ENCODE results near the gene PRDM12.
A peak's percentile ranks its signal among the peaks of the same experiment; 100 is the strongest.

The PRDM12 gene

DNA sequence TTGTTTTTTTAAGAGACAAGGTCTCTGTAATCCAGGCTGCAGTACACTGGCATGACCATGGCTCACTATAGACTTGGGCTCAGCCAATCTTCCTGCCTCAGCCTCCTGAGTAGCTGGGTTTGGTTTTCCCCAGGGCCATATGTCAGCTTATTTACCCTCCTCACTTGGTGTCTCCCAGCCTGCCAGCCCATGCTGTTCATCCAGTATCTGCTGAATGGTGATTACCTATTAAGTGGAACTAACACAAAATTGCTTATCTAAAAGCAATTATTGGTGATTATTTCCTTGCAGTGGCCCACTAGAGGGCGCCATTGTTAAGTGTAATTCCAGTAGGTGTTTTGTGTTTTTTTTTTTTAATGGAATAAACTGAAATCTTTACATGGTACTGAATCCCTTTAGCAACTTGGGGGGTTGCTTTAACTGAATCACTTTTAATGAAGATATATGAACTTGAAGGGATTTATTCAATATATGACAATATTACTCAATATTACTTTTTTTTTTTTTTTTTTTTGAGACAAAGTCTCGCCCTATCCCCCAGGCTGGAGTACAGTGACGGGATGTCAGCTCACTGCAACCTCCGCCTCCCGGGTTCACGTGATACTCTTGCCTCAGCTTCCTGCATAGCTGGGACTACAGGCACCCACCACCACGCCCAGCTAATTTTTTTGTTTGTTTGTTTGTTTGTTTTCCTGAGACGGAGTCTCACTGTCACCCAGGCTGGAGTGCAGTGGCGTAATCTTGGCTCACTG lies 43.0 kb downstream of the PRDM12 start:
- TF ChIP-seq OSR1 (CRISPR knock-in tag; IDR thresholded peaks at IDR 0.05): no peak
- no peak for TF ChIP-seq SNAI2 (CRISPR knock-in tag; IDR thresholded peaks at IDR 0.05)
- TF ChIP-seq ZFP3 (CRISPR knock-in tag; IDR thresholded peaks at IDR 0.05): no peak
- no peak for TF ChIP-seq ZFP30 (CRISPR knock-in tag; IDR thresholded peaks at IDR 0.05)
- no peak for TF ChIP-seq PPARA (CRISPR knock-in tag; IDR thresholded peaks at IDR 0.05; ENCODE audit: borderline replicate concordance)
- TF ChIP-seq ISL1 (CRISPR knock-in tag; IDR thresholded peaks at IDR 0.05): no peak
- TF ChIP-seq TOX (CRISPR knock-in tag; IDR thresholded peaks at IDR 0.05; ENCODE audit: borderline replicate concordance): no peak
- no peak for TF ChIP-seq ZNF8 (CRISPR knock-in tag; IDR thresholded peaks at IDR 0.05)
- TF ChIP-seq CSDC2 (CRISPR knock-in tag; IDR thresholded peaks at IDR 0.05): no peak
- TF ChIP-seq, protein P1, sequence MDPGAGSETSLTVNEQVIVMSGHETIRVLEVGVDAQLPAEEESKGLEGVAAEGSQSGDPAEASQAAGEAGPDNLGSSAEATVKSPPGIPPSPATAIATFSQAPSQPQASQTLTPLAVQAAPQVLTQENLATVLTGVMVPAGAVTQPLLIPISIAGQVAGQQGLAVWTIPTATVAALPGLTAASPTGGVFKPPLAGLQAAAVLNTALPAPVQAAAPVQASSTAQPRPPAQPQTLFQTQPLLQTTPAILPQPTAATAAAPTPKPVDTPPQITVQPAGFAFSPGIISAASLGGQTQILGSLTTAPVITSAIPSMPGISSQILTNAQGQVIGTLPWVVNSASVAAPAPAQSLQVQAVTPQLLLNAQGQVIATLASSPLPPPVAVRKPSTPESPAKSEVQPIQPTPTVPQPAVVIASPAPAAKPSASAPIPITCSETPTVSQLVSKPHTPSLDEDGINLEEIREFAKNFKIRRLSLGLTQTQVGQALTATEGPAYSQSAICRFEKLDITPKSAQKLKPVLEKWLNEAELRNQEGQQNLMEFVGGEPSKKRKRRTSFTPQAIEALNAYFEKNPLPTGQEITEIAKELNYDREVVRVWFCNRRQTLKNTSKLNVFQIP (CRISPR knock-in tag; IDR thresholded peaks at IDR 0.05; ENCODE audit: borderline replicate concordance, low read depth): no peak
- peak; percentile 79 for ATAC-seq

DNA sequence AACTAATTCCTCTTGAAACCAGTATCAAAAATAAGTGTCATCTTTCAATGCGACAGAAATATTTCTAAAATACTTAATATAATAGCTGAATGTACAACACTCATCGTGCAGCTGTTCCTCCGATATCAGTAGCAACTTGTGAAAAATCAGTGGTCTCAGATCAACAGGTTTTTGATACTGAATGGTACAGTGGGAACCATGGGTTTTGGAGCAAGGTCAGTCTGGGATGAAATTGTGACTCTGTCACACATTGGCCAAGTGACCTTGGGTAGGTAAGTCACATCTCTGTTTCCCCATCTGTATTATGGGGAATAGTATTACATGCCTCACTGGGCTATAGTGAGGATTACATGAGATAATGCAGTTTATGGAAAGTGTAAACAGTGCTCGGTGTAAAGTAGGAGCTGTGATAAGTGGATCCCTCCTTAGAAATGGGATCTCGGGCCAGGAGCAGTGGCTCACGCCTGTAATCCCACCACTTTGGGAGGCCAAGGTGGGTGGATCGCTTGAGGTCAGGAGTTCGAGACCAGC lies 46.5 kb downstream of the PRDM12 start:
- no peak for TF ChIP-seq RARB (CRISPR knock-in tag; IDR thresholded peaks at IDR 0.05)
- no peak for TF ChIP-seq ZFP30 (CRISPR knock-in tag; IDR thresholded peaks at IDR 0.05)
- no peak for TF ChIP-seq ISL1 (CRISPR knock-in tag; IDR thresholded peaks at IDR 0.05)
- no peak for TF ChIP-seq ZC3H10 (CRISPR knock-in tag; IDR thresholded peaks at IDR 0.05)
- no peak for TF ChIP-seq ZNF8 (CRISPR knock-in tag; IDR thresholded peaks at IDR 0.05)
- no peak for TF ChIP-seq CSDC2 (CRISPR knock-in tag; IDR thresholded peaks at IDR 0.05)
- no peak for ATAC-seq

DNA sequence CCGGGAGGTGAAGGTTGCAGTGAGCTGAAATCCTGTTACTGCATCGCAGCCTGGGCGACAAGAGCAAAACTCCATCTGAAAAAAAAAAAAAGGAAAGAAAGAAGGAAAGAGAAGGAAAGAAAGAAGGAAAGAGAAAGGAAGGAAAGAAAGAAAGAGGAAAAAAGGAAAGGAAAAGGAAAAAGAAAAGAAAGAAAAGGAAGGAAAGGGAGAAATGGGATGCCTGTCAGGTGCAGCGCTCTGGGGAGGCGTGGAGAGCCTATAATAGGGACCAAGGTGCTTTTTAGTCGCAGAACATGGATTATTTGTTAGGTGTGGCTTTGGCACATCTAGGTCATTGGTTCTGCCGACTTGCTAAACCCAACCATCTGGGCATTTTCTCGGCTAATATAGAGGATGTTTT lies 47.1 kb downstream of the PRDM12 start:
- ATAC-seq: no peak
- TF ChIP-seq GLIS3 (CRISPR knock-in tag; IDR thresholded peaks at IDR 0.05): no peak
- no peak for TF ChIP-seq BACH2 (CRISPR knock-in tag; IDR thresholded peaks at IDR 0.05; ENCODE audit: borderline replicate concordance)
- no peak for TF ChIP-seq ZNF70 (CRISPR knock-in tag; IDR thresholded peaks at IDR 0.05)
- no peak for TF ChIP-seq RARB (CRISPR knock-in tag; IDR thresholded peaks at IDR 0.05)
- no peak for TF ChIP-seq ZFP30 (CRISPR knock-in tag; IDR thresholded peaks at IDR 0.05)

DNA sequence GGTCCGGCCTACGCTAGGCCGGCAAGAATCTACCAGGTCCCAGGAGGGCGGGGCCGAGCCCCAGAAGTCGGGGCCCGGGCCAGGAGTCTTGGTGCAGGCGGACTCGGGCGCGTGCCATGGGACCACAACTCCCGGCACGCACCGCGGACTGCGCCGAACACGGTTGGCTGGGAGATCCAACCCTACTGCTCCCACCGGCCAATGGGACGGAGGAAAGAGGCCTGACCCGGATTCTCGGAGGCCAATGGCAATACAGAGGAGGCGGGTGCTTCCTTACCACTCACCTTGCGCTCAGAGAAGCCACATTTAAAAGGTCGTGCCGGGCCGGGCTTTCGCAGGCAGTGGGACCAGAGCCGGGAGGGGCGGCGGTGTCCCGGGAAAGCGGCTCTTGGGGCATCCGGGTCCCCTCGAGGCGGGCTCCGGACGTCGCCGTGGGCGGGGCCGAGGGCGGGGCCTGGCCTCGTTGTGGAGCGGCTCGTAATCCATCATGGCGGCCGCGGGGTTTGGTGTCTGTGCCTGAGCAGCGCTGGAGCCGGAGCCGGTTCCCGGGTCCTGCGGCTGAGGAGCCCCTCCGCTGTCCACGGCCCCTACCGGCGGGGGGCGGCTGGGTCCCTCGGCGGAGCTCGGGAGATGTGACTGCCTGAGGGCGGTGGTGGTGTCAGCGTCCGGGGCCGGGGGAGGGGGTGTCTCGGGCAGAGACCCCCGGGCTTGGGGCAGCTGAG lies 48.3 kb downstream of the PRDM12 start:
- peak; percentile 98 for ATAC-seq
- TF ChIP-seq ZFP30 (CRISPR knock-in tag; IDR thresholded peaks at IDR 0.05): no peak

DNA sequence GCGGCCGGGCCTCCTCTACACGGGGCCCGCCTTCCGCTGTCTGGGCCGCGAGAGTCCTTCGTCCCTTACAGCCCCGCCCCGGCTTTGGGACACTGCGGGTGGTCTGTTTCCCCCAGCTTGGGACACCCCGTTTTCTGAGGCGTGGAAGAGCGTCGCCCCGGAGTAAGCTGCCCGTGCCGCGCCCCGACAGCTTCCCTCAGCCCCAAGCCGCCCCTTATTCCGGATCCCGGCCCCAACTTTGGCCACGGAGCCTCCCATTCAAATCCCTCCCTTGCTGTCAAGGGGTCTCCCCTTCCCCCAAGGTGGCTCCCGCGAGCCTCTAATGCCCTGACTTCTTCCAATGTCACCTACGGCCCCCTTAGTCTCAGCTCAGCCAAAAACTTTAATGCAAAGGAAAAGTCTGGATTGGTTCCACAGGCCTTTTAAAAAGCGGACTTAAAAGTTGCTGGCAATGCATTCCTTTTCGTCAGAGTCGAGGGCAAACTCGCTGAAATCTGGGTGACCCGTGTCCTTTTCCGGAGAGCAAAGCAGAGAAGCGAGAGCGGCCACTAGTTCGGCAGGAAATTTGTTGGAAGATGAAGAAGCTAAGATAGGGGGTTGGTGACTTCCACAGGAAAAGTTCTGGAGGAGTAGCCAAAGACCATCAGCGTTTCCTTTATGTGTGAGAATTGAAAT lies 49.0 kb downstream of the PRDM12 start:
- peak; percentile 1; the same call in 2 of the 3 replicates for ATAC-seq
- TF ChIP-seq, protein P2, sequence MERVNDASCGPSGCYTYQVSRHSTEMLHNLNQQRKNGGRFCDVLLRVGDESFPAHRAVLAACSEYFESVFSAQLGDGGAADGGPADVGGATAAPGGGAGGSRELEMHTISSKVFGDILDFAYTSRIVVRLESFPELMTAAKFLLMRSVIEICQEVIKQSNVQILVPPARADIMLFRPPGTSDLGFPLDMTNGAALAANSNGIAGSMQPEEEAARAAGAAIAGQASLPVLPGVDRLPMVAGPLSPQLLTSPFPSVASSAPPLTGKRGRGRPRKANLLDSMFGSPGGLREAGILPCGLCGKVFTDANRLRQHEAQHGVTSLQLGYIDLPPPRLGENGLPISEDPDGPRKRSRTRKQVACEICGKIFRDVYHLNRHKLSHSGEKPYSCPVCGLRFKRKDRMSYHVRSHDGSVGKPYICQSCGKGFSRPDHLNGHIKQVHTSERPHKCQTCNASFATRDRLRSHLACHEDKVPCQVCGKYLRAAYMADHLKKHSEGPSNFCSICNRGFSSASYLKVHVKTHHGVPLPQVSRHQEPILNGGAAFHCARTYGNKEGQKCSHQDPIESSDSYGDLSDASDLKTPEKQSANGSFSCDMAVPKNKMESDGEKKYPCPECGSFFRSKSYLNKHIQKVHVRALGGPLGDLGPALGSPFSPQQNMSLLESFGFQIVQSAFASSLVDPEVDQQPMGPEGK (CRISPR knock-in tag; IDR thresholded peaks at IDR 0.05; ENCODE audit: borderline replicate concordance): no peak
- TF ChIP-seq CSDC2 (CRISPR knock-in tag; IDR thresholded peaks at IDR 0.05) (no peak), ZFP30 (CRISPR knock-in tag; IDR thresholded peaks at IDR 0.05) (no peak), ZNF565 (CRISPR knock-in tag; conservative IDR thresholded peaks at IDR 0.05; ENCODE audit: low read depth) (no peak), ISL1 (CRISPR knock-in tag; IDR thresholded peaks at IDR 0.05) (no peak), ZC3H10 (CRISPR knock-in tag; IDR thresholded peaks at IDR 0.05) (no peak), TCF4 (CRISPR knock-in tag; IDR thresholded peaks at IDR 0.05; ENCODE audit: borderline replicate concordance) (no peak)

DNA sequence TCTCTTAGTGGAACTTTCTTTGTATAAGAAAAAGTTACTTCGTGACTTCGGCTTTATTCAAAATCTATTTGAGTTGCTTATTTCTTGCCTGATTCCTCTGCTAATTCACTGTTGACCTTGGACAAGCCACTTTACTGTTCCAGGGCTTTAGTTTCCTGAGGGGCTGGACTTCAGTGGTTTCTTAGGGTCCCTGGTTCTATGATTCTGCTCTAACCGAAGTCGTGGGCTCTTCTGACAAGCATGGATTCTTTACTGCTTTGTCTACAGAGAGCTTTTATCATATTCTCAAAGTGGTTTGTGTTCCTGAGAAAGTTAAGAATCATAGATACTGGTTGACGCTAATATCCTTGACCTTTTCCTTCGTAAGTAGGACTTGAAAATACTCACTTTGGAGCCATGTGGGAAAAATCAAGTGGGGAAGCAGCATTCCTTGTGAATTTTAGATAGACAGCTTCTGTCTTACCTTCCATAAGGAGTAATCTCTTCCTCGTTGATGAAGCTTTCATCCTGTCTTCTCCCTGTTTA lies 50.3 kb downstream of the PRDM12 start:
- no peak for ATAC-seq
- TF ChIP-seq ZNF8 (CRISPR knock-in tag; IDR thresholded peaks at IDR 0.05) (no peak), ARNTL (CRISPR knock-in tag; IDR thresholded peaks at IDR 0.05; ENCODE audit: borderline replicate concordance, low read depth) (no peak), TOX (CRISPR knock-in tag; IDR thresholded peaks at IDR 0.05; ENCODE audit: borderline replicate concordance) (no peak), TCF4 (CRISPR knock-in tag; IDR thresholded peaks at IDR 0.05; ENCODE audit: borderline replicate concordance) (no peak), ISL1 (CRISPR knock-in tag; IDR thresholded peaks at IDR 0.05) (no peak), ZFP3 (CRISPR knock-in tag; IDR thresholded peaks at IDR 0.05) (no peak), ZC3H10 (CRISPR knock-in tag; IDR thresholded peaks at IDR 0.05) (no peak), BACH2 (CRISPR knock-in tag; IDR thresholded peaks at IDR 0.05; ENCODE audit: borderline replicate concordance) (no peak), GLIS3 (CRISPR knock-in tag; IDR thresholded peaks at IDR 0.05) (no peak), OSR1 (CRISPR knock-in tag; IDR thresholded peaks at IDR 0.05) (no peak), ZNF70 (CRISPR knock-in tag; IDR thresholded peaks at IDR 0.05) (no peak), ZNF565 (CRISPR knock-in tag; conservative IDR thresholded peaks at IDR 0.05; ENCODE audit: low read depth) (no peak), RARB (CRISPR knock-in tag; IDR thresholded peaks at IDR 0.05) (no peak)
- TF ChIP-seq, protein P1 (CRISPR knock-in tag; IDR thresholded peaks at IDR 0.05; ENCODE audit: borderline replicate concordance, low read depth): no peak
- TF ChIP-seq, protein P2 (CRISPR knock-in tag; IDR thresholded peaks at IDR 0.05; ENCODE audit: borderline replicate concordance): no peak

Data from SK-N-SH treated with all-trans-retinoic acid at 6 μM for 48 hours (cell line).